PC-3 (cell line): ENCODE data around the gene PDE11A.

Source experiments
- CTCF ChIP-seq: fragments of 300-600 bp; sonication (generic); conservative IDR thresholded peaks from 2 replicates; pipeline ENCODE4 v1.5.1; 2017; ENCODE audit warnings: antibody characterized with exemption, low read depth, mild to moderate bottlenecking, low read length
- EZH2 ChIP-seq: fragments of 300-600 bp; sonication (generic); IDR thresholded peaks from one replicate; pipeline ENCODE4 v1.6.1; 2017; ENCODE audit warnings: antibody characterized with exemption, mild to moderate bottlenecking, low read length; ENCODE audit not compliant: unreplicated experiment

GRCh38 chr2:177930916-177931315, 141.7 kb downstream of the PDE11A start:
- TF ChIP-seq CTCF, result no peak
- TF ChIP-seq EZH2, result no peak
